Mesendoderm (in vitro differentiated cells): ENCODE results near the gene CEP63.

Experiments
- DNase-seq: peaks from one replicate; pipeline ENCODE4 v3.0.0; 2013
- H2AK5ac ChIP-seq: 2 replicates; pipeline ENCODE4 v1.6.1; 2013; ENCODE audit warnings: low read length, inconsistent platforms
- H2BK120ac ChIP-seq: 2 replicates; pipeline ENCODE4 v1.6.1; 2013; ENCODE audit warnings: low read depth, mild to moderate bottlenecking, low read length, moderate library complexity, mixed read lengths
- H2BK15ac ChIP-seq: replicated peaks from 2 replicates; pipeline ENCODE4 v1.6.1; 2013; ENCODE audit warnings: low read depth, mild to moderate bottlenecking, moderate library complexity
- H2BK5ac ChIP-seq: 2 replicates; pipeline ENCODE4 v1.6.1; 2013; ENCODE audit warnings: low read length, inconsistent platforms
- H3K18ac ChIP-seq: 2 replicates; pipeline ENCODE4 v1.6.1; 2013; ENCODE audit warnings: mild to moderate bottlenecking, low read length, mixed read lengths
- H3K23ac ChIP-seq: one replicate; pipeline ENCODE4 v1.6.1; 2013; ENCODE audit warnings: low read length
- H3K27ac ChIP-seq: 2 replicates; pipeline ENCODE4 v1.5.1; 2013; ENCODE audit warnings: low read depth, mild to moderate bottlenecking, inconsistent platforms, low read length, moderate library complexity
- H3K27me3 ChIP-seq: 2 replicates; pipeline ENCODE4 v1.6.1; 2013; ENCODE audit warnings: low read length, control low read depth, mild to moderate bottlenecking, inconsistent platforms; ENCODE audit not compliant: insufficient read depth, poor library complexity
- H3K36me3 ChIP-seq: 2 replicates; pipeline ENCODE4 v1.6.1; 2013; ENCODE audit warnings: low read length, inconsistent platforms; ENCODE audit not compliant: control insufficient read depth, insufficient read depth
- H3K4ac ChIP-seq: one replicate; pipeline ENCODE4 v1.6.1; 2013; ENCODE audit warnings: low read depth, mild to moderate bottlenecking, low read length, moderate library complexity
- H3K4me1 ChIP-seq: 2 replicates; pipeline ENCODE4 v1.6.1; 2013; ENCODE audit warnings: low read depth, low read length, inconsistent platforms; ENCODE audit not compliant: control insufficient read depth
- H3K4me2 ChIP-seq: 2 replicates; pipeline ENCODE4 v1.6.1; 2013; ENCODE audit warnings: low read length
- H3K4me3 ChIP-seq: 2 replicates; pipeline ENCODE4 v1.5.1; 2013; ENCODE audit warnings: mild to moderate bottlenecking, low read length
- H3K56ac ChIP-seq: one replicate; pipeline ENCODE4 v1.6.1; 2013; ENCODE audit warnings: low read length
- H3K79me1 ChIP-seq: 2 replicates; pipeline ENCODE4 v1.6.1; 2013; ENCODE audit warnings: low read length, inconsistent platforms
- H3K79me2 ChIP-seq: 2 replicates; pipeline ENCODE4 v1.6.1; 2013; ENCODE audit warnings: mild to moderate bottlenecking, low read length; ENCODE audit not compliant: control insufficient read depth, insufficient read depth
- H3K9ac ChIP-seq: 2 replicates; pipeline ENCODE4 v1.6.1; 2013; ENCODE audit warnings: low read length, inconsistent platforms
- H4K5ac ChIP-seq: one replicate; pipeline ENCODE4 v1.6.1; 2013; ENCODE audit warnings: low read length
- H4K8ac ChIP-seq: one replicate; pipeline ENCODE4 v1.6.1; 2013; ENCODE audit warnings: low read depth, mild to moderate bottlenecking, control low read depth, low read length, moderate library complexity
- WGBS: extraction: QIAGEN DNeasy Blood & Tissue Kit; methylation state at CpG from one replicate; pipeline ENCODE4 v1.1.7; 2013; ENCODE audit warnings: low lambda C conversion rate, missing lambda C conversion rate; ENCODE audit not compliant: insufficient coverage; ENCODE audit errors: extremely low coverage; 5-methylcytosine and 5-hydroxymethylcytosine counted together

The CEP63 gene

GRCh38 chr3:134617608-134618477 lies 132.0 kb downstream of the CEP63 start:
- Histone ChIP-seq H3K4me3 (no peak overlapping the region), H3K4ac (no peak overlapping the region), H2BK120ac (no peak overlapping the region), H3K27me3 (no peaks in the 10 kb centered on the region), H3K4me1 (no peaks in the 10 kb centered on the region), H3K18ac (no peak overlapping the region), H4K8ac (no peak overlapping the region), H3K27ac (no peak overlapping the region), H3K79me2 (no peaks in the 10 kb centered on the region), H2BK5ac (no peak overlapping the region), H3K4me2 (no peak overlapping the region), H4K5ac (no peak overlapping the region), H2BK15ac (no peak overlapping the region), H3K23ac (no peak overlapping the region), H3K36me3 (no peaks in the 10 kb centered on the region), H3K9ac (no peak overlapping the region), H2AK5ac (no peak overlapping the region), H3K79me1 (no peaks in the 10 kb centered on the region), H3K56ac (no peak overlapping the region)
- no peak for DNase-seq
- WGBS, result no CpG with 5 or more reads among the region's 7 CpGs

- Histone ChIP-seq H3K27ac (no peak overlapping the region), H3K56ac (no peak overlapping the region), H3K4ac (no peak overlapping the region), H3K18ac (no peak overlapping the region), H2BK120ac (no peak overlapping the region), H2AK5ac (no peak overlapping the region), H3K79me2 (no peaks in the 10 kb centered on the region), H3K4me1 (no peaks in the 10 kb centered on the region), H3K36me3 (no peaks in the 10 kb centered on the region), H3K4me3 (no peak overlapping the region), H3K27me3 (no peaks in the 10 kb centered on the region), H3K23ac (no peak overlapping the region), H3K4me2 (no peak overlapping the region), H2BK15ac (no peak overlapping the region), H3K9ac (no peak overlapping the region), H4K5ac (no peak overlapping the region), H2BK5ac (no peak overlapping the region), H3K79me1 (no peaks in the 10 kb centered on the region), H4K8ac (no peak overlapping the region)
- no peak for DNase-seq
- no CpG with 5 or more reads among the region's 13 CpGs for WGBS
These were observed 132.8 kb downstream of the CEP63 start for GRCh38 chr3:134618478-134619300.

GRCh38 chr3:134619301-134619615 lies 133.4 kb downstream of the CEP63 start:
- Histone ChIP-seq H3K4me1 (no peaks in the 10 kb centered on the region), H3K56ac (no peak overlapping the region), H3K36me3 (no peaks in the 10 kb centered on the region), H3K79me1 (no peaks in the 10 kb centered on the region), H3K79me2 (no peaks in the 10 kb centered on the region), H3K4me2 (no peak overlapping the region), H2AK5ac (no peak overlapping the region), H3K27ac (no peak overlapping the region), H3K23ac (no peak overlapping the region), H3K4me3 (no peak overlapping the region), H3K27me3 (no peaks in the 10 kb centered on the region), H4K8ac (no peak overlapping the region), H2BK5ac (no peak overlapping the region), H3K4ac (no peak overlapping the region), H2BK120ac (no peak overlapping the region), H3K18ac (no peak overlapping the region), H2BK15ac (no peak overlapping the region), H3K9ac (no peak overlapping the region), H4K5ac (no peak overlapping the region)
- no peak for DNase-seq
- WGBS, result no CpG with 5 or more reads among the region's 2 CpGs

- no peak overlapping the region for H2AK5ac ChIP-seq
- no peak overlapping the region for H4K8ac ChIP-seq
- H2BK5ac ChIP-seq, result no peak overlapping the region
- H3K56ac ChIP-seq, result no peak overlapping the region
- no peaks in the 10 kb centered on the region for H3K79me2 ChIP-seq
- no peak overlapping the region for H3K23ac ChIP-seq
- H3K9ac ChIP-seq, result no peak overlapping the region
- no peak overlapping the region for H2BK120ac ChIP-seq
- H3K79me1 ChIP-seq, result no peaks in the 10 kb centered on the region
- no peaks in the 10 kb centered on the region for H3K36me3 ChIP-seq
- H3K27me3 ChIP-seq, result no peaks in the 10 kb centered on the region
- H3K4me3 ChIP-seq, result no peak overlapping the region
- no peak overlapping the region for H3K4ac ChIP-seq
- H3K27ac ChIP-seq, result no peak overlapping the region
- no peak overlapping the region for H3K4me2 ChIP-seq
- no CpG with 5 or more reads among the region's 8 CpGs for WGBS
- H4K5ac ChIP-seq, result no peak overlapping the region
- H2BK15ac ChIP-seq, result no peak overlapping the region
- DNase-seq, result no peak
- H3K4me1 ChIP-seq, result no peaks in the 10 kb centered on the region
- no peak overlapping the region for H3K18ac ChIP-seq
These were observed 134.1 kb downstream of the CEP63 start for GRCh38 chr3:134619884-134620445.

GRCh38 chr3:134620476-134621115 lies 134.7 kb downstream of the CEP63 start:
- no peaks in the 10 kb centered on the region for H3K27me3 ChIP-seq
- no peak overlapping the region for H2BK5ac ChIP-seq
- no peak overlapping the region for H2AK5ac ChIP-seq
- H3K4me2 ChIP-seq, result no peak overlapping the region
- H2BK120ac ChIP-seq, result no peak overlapping the region
- no peak overlapping the region for H3K56ac ChIP-seq
- H3K79me1 ChIP-seq, result no peaks in the 10 kb centered on the region
- no peak overlapping the region for H3K18ac ChIP-seq
- H3K27ac ChIP-seq, result no peak overlapping the region
- H3K4me1 ChIP-seq, result no peaks in the 10 kb centered on the region
- WGBS, result no CpG with 5 or more reads among the region's 5 CpGs
- no peak overlapping the region for H4K5ac ChIP-seq
- no peaks in the 10 kb centered on the region for H3K79me2 ChIP-seq
- H2BK15ac ChIP-seq, result no peak overlapping the region
- DNase-seq, result no peak
- H3K4ac ChIP-seq, result no peak overlapping the region
- H3K4me3 ChIP-seq, result no peak overlapping the region
- no peak overlapping the region for H4K8ac ChIP-seq
- H3K23ac ChIP-seq, result no peak overlapping the region
- no peak overlapping the region for H3K9ac ChIP-seq
- H3K36me3 ChIP-seq, result no peaks in the 10 kb centered on the region
